Astrocyte of the hippocampus (primary cell): Measurements from ENCODE around the gene VPS72.
A peak's percentile ranks its signal among the peaks of the same experiment; 100 is the strongest.
"Not testable (repeated sequence)": the region's sequence is repeated elsewhere in the genome, so short reads cannot be mapped to it uniquely, and the experiment has no call there.

Source experiments
- DNase-seq: peaks from one replicate; pipeline ENCODE4 v3.0.0; 2011; ENCODE audit warnings: low read depth, low spot score

The VPS72 gene

GRCh38 chr1:151189637-151190445 is at the start of gene VPS72:
VPS72 (minus strand) TSS chr1:151190197; CDS start chr1:151190121, 76 bp downstream.
- peak; percentile 96 for DNase-seq

GRCh38 chr1:151238467-151238739 is 48.4 kb upstream of the VPS72 start:
- DNase-seq, result peak; percentile 79

GRCh38 chr1:151237678-151238466 is 47.9 kb upstream of the VPS72 start:
- DNase-seq, result no peak

- DNase-seq, result no peak
These were observed 45.2 kb upstream of the VPS72 start for GRCh38 chr1:151235235-151235634.

GRCh38 chr1:151222130-151222529 is 32.1 kb upstream of the VPS72 start:
- peak; percentile 28 for DNase-seq

GRCh38 chr1:151221616-151222015 is 31.6 kb upstream of the VPS72 start:
- no peak for DNase-seq

- DNase-seq, result no peak
These were observed 23.6 kb upstream of the VPS72 start for GRCh38 chr1:151213560-151213959.

- peak; percentile 23 for DNase-seq
These were observed 22.1 kb upstream of the VPS72 start for GRCh38 chr1:151211972-151212705.

- DNase-seq, result peak; percentile 65
These were observed 20.8 kb upstream of the VPS72 start for GRCh38 chr1:151210830-151211229.

- DNase-seq, result not testable (repeated sequence)
These were observed 15.5 kb upstream of the VPS72 start for GRCh38 chr1:151205381-151205965.

- DNase-seq, result peak; percentile 82
These were observed 10.0 kb upstream of the VPS72 start for GRCh38 chr1:151199873-151200581.

GRCh38 chr1:151198254-151199127 is 8.5 kb upstream of the VPS72 start, which contains the start of gene PIP5K1A:
PIP5K1A (plus strand) TSS chr1:151198552; CDS start chr1:151198997, 445 bp downstream.
- DNase-seq, result peak; percentile 99

GRCh38 chr1:151197863-151198253 is 7.9 kb upstream of the VPS72 start:
- DNase-seq, result no peak

GRCh38 chr1:151196292-151196800 is 6.3 kb upstream of the VPS72 start:
- peak; percentile 86 for DNase-seq

- DNase-seq, result peak; percentile 90
These were observed 5.0 kb upstream of the VPS72 start for GRCh38 chr1:151194894-151195594.

GRCh38 chr1:151193856-151194255 is 3.9 kb upstream of the VPS72 start:
- DNase-seq, result no peak

- no peak for DNase-seq
These were observed 3.3 kb upstream of the VPS72 start for GRCh38 chr1:151193304-151193703.

GRCh38 chr1:151192047-151192446 is 2.0 kb upstream of the VPS72 start:
- DNase-seq, result no peak

GRCh38 chr1:151188667-151189066 is 1.3 kb downstream of the VPS72 start:
- DNase-seq, result not testable (repeated sequence)
